Muscle layer of duodenum (tissue), 2 donors: ENCODE measurements around the gene PTCH2.

Experiments
- H3K27ac ChIP-seq: one replicate; pipeline ENCODE4 v1.7.0; 2013; ENCODE audit warnings: mild to moderate bottlenecking, low read length
- H3K27me3 ChIP-seq: one replicate; pipeline ENCODE4 v1.7.0; 2013; ENCODE audit warnings: low read depth, mild to moderate bottlenecking, control low read depth, low read length
- H3K36me3 ChIP-seq, 2 donors: one replicate each; pipeline ENCODE4 v1.7.0; 2013; ENCODE audit warnings: low read length in 2 of 2, control low read depth in 1 of 2, mild to moderate bottlenecking in 1 of 2; ENCODE audit not compliant: insufficient read depth in 2 of 2, control insufficient read depth in 1 of 2
- H3K4me1 ChIP-seq, 2 donors: one replicate each; pipeline ENCODE4 v1.7.0; 2013; ENCODE audit warnings: low read length in 2 of 2, mild to moderate bottlenecking in 2 of 2, control low read depth in 1 of 2, moderate library complexity in 1 of 2; ENCODE audit not compliant: insufficient read depth in 2 of 2, control insufficient read depth in 1 of 2
- H3K4me3 ChIP-seq, 2 donors: one replicate each; pipeline ENCODE4 v1.7.0; 2013; ENCODE audit warnings: low read length in 2 of 2, low read depth in 1 of 2, mild to moderate bottlenecking in 1 of 2
- H3K9me3 ChIP-seq, 2 donors: one replicate each; pipeline ENCODE4 v1.7.0; 2013; ENCODE audit warnings: low read length in 2 of 2, control low read depth in 1 of 2, mild to moderate bottlenecking in 1 of 2; ENCODE audit not compliant: control insufficient read depth in 1 of 2
- donor health status: healthy.

PTCH2 gene

DNA sequence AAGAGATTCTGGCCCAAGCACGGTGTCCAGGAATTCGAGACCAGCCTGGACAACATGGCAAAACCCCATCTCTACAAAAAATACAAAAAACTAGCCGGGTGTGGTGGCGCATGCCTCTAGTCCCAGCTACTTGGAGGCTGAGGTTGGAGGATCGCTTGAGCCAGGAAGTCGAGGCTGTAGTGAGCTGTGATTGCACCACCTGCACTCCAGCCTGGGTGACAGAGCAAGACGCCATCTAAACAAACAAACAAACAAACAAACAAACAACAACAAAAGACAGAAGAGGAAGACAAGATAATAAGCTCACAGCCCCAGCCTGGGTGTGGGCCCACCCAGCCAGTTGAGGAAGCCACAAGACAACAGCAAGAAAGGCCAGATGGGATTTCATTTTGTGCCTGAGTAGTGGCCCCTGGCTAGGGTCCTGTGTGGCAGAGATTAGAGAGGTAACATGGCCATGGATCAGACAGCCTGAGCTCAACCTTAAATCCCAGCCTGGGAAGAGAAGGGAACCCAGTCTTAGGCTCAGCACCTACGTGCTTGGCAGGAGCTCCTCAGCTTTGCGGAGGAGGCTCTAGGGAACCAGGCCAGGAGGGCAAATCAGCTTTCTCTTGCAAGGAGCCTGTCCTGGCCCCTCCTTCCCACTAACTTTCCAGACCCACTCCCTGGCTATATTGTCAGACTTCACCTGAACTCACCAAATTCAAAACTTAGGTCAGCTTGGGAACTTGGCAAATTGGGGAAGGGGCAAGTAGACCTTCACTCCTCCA is 50.1 kb downstream of the PTCH2 start:
- no peak overlapping the region for H3K4me3 ChIP-seq
- H3K9me3 ChIP-seq, result no peaks in the 10 kb centered on the region
- no peaks in the 10 kb centered on the region for H3K36me3 ChIP-seq
- no peaks in the 10 kb centered on the region for H3K4me1 ChIP-seq
- no peak overlapping the region for H3K27ac ChIP-seq
- H3K27me3 ChIP-seq, result no peaks in the 10 kb centered on the region

DNA sequence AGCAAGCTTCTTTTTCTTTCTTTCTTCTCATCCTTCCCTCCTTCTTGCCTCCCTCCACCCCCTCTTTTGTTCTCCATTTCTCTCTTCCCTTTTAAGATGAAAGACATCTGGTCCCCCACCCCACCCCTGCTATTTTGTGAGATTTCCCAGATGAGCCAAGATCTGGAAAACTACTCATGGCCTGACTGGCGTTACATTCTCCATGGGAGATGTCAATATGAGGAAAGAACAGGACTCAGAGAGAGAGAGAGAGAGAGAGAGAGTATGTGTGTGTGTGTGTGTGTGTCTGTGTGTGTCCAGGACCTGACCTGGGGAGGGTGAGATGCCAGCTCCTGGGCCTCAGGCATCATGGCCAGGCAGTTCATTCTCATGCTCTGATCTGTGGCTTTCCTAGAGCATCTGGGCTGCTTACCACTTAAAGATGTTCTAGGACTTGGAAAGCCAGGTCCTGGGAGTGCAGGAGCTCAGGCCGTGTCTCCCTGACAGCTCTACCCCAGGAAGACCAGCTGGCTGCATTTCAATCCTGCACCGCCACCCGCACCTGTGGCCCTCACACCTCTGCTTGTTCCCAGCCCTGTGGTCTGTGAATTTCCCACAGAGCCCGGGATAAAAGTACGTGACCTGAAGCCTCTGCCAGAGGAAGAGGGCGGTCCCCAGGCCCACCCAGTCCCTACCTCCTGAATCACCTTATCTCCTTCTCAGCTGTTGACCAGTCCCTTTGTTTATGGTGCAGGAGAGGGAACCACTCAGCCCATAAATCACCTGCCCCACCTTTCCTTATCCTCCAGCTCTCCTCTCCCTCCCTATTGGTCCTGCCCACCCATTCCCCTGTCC is 51.9 kb downstream of the PTCH2 start:
- Histone ChIP-seq H3K4me1 (no peaks in the 10 kb centered on the region), H3K27me3 (no peaks in the 10 kb centered on the region), H3K4me3 (no peak overlapping the region), H3K36me3 (no peaks in the 10 kb centered on the region), H3K9me3 (no peaks in the 10 kb centered on the region), H3K27ac (no peak overlapping the region)

DNA sequence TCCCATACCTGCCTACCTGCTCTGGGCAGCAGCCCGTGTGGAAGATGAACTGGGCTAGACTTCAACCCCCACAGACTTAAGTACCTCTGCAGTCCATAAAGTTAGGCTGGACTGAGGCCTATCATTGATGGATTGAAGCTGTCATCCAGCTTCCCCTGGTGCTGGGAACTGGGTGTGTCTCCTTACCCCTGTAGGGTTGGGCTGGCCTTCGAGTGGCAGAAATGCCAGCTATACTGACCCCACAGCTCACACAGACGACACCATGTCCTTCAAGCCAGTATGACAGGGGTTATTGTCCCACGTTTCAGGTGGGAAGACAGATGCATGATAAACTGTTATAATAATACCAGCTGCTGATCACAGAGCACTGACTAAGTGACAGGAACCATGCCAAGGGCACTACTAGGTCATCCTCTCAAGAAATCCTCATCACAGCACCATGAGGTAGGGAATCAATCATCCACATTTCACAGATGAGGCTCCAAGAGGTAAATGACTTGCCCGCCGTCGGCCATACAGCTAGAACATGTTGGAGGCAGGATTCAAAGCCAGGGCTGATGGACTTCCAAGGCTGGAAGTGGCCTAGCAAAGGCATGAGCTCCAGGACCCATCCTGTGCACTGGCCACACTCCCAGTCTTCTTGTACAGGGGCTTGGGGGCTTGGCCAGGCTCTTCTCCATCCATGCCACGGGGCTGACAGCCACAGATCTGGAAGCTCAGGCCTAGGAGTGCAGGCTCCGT is 54.8 kb downstream of the PTCH2 start, which contains the start of gene BEST4:
Gene BEST4, minus strand, starts transcription at position 51 of the 741 bp plus-strand sequence. CDS start 465 bp downstream, outside the sequence.
- no peaks in the 10 kb centered on the region for H3K27me3 ChIP-seq
- H3K4me1 ChIP-seq, result peaks cover 11 to 21% of the 10 kb centered on the region in 2 donors
- H3K36me3 ChIP-seq, result no peaks in the 10 kb centered on the region
- no peaks in the 10 kb centered on the region for H3K9me3 ChIP-seq
- H3K27ac ChIP-seq, result no peak within 1 kb of the TSS
- no peak within 1 kb of the TSS for H3K4me3 ChIP-seq

DNA sequence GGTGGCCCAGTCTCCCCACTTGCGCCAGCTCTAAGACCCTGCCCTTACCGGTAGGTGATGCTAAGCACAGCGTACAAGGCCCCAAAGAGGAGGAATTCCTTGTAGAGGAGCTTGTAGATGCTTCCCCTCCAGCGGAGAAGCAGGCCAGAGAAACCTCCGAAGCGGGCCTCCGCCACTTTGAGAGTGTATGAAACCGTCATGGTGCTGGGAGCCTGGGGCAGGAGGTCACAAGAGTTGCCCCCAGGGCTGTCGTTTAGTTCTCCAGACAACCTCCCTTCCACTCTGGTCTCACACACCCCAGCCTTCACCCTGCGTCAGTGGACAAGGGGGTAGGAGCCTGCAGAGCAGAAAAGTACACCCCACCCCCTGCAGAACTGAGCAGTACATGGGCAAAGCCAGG is 55.5 kb downstream of the PTCH2 start:
- Histone ChIP-seq H3K9me3 (no peaks in the 10 kb centered on the region), H3K4me3 (no peak overlapping the region), H3K4me1 (peaks cover 11 to 21% of the 10 kb centered on the region in 2 donors), H3K27me3 (no peaks in the 10 kb centered on the region), H3K36me3 (no peaks in the 10 kb centered on the region), H3K27ac (no peak overlapping the region)

DNA sequence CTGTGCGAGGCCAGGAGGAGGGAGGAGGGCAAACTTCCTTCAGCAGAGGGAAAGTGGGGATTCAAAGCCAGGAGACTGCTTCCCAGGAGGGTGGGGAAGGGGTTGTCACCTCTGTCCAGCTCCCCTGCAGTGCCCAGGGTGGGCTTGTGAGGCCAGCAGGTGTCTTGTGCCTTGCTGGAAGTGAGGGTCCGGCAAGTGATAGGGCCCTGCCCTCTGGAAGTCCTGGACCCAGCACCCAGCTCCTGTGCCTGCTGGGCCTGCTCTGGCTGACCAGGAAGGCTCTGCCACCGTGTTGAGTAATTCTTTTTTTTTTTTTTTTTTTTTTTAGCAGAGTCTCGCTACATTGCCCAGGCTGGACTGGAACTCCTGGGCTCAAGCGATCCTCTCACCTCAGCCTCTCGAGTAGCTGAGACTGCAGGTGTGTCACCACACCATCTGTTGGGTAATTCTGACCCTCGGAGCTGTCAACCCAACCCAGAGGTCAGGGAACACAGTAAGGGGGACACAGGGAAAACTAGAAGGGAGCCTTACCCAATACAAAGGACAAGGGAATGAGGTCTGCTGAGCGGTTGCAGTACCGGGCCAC is 56.1 kb downstream of the PTCH2 start:
- no peak overlapping the region for H3K27ac ChIP-seq
- peak overlapping the region; percentile 55 to 66 for H3K4me3 ChIP-seq
- no peaks in the 10 kb centered on the region for H3K36me3 ChIP-seq
- peaks cover 11 to 21% of the 10 kb centered on the region in 2 donors for H3K4me1 ChIP-seq
- H3K9me3 ChIP-seq, result no peaks in the 10 kb centered on the region
- H3K27me3 ChIP-seq, result no peaks in the 10 kb centered on the region

DNA sequence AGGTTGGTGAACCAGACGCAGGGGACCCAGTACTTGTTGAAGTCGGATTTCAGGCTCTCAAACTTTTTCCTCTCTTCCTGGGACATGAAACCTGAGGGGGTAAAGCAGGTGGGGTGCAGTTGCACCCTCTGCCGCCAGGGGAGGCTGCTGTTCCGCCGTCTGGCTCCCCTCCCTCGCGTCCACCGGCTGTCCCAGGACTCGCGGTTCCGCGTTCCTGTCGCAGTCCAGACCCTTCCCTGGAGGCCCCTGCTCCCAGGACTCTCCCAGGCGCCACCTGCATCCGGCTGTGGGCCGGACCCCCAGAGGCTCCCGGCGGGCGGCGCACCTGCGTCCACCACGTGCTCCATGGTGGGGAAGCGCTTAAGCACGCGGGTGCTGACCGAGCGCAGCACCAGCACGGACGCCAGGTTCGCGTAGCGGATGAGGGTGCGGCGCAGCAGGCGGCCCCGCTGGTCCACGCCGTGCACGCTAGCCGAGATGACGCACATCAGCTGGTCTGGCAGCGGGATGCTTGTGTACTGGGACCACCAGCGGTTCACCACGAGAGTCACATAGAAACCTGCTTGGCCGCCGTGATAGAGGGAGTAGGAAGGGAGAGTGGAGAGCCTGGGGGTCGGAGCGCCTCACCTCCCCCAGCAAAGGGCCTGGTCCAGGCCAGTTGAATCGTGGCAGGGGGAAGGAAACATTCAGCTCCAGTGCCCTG is 56.8 kb downstream of the PTCH2 start:
- Histone ChIP-seq H3K27me3 (no peaks in the 10 kb centered on the region), H3K36me3 (peaks cover 0 to 5% of the 10 kb centered on the region in 2 donors), H3K27ac (no peak overlapping the region), H3K4me1 (peaks cover 11 to 21% of the 10 kb centered on the region in 2 donors), H3K4me3 (peak overlapping the region; percentile 55 to 66), H3K9me3 (no peaks in the 10 kb centered on the region)

DNA sequence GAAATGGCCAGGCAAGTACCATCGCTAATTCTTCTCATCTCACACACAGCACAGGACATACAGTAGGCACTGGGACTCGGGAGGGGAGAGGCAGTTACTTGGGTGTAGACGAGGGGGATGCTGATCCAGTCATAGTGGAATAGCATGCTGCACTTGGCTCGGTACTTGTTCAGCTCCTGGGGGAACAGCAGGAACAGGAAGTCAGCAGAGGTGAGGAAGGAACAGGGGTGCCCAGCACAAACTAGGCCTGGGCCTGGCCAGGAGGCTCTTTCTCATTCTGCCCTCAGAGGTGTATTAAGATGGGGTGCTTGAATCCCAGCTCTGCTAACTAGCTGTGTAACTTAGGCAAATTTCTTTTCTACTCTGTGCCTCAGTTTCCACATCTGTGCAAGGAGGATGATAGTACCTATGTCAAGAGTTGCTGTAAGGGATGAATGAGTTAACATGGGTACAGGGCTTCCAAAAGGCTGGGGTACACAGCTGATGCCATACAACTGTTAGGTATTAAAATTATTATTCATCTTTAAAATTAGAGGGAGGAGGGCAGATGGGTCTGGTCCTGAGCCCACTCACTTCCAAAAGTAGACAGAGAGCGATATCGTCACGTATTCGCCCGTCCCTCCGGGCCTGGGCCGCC is 57.4 kb downstream of the PTCH2 start:
- Histone ChIP-seq H3K27me3 (no peaks in the 10 kb centered on the region), H3K36me3 (peaks cover 0 to 12% of the 10 kb centered on the region in 2 donors), H3K4me3 (peak overlapping the region; percentile 55 to 66), H3K27ac (no peak overlapping the region), H3K4me1 (peaks cover 11 to 21% of the 10 kb centered on the region in 2 donors), H3K9me3 (no peaks in the 10 kb centered on the region)

DNA sequence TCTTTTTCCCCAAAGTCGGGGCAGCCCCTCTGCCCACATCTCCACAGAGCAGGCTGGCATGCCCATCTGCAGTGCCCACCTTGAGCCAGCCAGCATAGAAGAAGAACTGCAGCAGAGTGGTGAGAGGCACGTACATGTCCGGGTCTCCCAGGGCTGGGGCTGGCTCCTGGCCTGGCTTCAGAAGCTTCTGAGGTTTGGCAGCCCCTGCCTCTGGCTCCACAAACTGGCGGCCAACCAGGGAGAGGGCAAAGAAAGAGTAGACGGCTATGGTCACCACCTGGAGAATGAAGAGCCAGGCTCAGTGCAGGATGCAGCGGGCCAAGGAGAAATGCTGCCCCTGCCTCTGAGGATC is 58.0 kb downstream of the PTCH2 start:
- no peaks in the 10 kb centered on the region for H3K9me3 ChIP-seq
- H3K36me3 ChIP-seq, result peaks cover 0 to 15% of the 10 kb centered on the region in 2 donors
- no peaks in the 10 kb centered on the region for H3K27me3 ChIP-seq
- no peak overlapping the region for H3K27ac ChIP-seq
- peak overlapping the region in 1 of 2 donors; percentile 55 for H3K4me3 ChIP-seq
- H3K4me1 ChIP-seq, result peaks cover 11 to 21% of the 10 kb centered on the region in 2 donors

DNA sequence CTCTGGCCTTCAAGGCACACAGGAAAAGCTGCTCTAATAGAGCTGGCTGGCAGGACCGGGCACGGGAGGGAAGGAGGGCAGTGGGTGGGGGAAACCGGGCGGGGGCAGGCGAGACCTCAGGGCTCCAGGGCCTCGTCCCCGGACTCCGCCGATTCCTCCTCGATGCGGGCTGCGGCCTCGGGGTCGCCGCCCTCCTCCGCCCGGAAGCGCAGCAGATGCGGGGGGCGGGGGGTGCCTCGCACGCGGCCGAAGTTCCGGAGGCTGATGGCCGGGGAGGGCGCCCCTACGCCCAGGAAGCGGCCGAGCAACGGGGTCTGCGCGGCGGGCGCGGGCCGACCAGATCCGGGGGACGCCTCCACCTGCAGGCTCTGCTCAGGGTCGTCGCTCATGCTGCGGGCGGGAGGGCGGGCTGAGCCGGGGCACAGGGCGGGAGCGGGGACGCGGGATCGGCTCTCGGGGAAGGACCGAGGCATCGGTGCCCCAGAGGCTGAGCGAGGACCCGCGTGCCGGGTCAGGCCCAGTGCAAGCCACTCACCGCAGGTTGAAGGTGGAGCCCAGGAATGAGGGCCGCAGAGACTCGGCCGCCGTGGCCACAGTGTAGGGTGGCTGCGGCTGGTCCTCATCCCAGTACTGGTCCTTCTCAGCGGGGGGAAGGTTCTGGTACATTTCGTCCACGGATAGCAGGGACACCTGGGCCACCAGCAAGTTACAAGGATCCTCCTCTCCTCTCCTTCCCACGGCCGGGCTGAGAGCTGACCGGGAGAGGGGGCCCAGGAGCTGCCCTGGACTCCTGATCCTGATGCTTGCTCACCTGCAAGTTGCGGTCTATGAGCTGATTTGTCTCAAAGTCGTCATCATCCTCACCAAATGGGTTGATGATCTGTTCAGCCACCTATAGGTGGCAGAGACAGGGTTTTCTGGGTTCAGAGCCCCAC is 58.7 kb downstream of the PTCH2 start:
- H3K36me3 ChIP-seq, result peaks cover 0 to 20% of the 10 kb centered on the region in 2 donors
- H3K9me3 ChIP-seq, result no peaks in the 10 kb centered on the region
- no peaks in the 10 kb centered on the region for H3K27me3 ChIP-seq
- no peak overlapping the region for H3K27ac ChIP-seq
- peaks cover 11 to 21% of the 10 kb centered on the region in 2 donors for H3K4me1 ChIP-seq
- peak overlapping the region; percentile 52 to 55 for H3K4me3 ChIP-seq
